Activated CD4-positive, alpha-beta T cell treated with anti-CD3 and anti-CD28 coated beads, Interleukin-2, amount 50 U/mL, for 1 hour (primary cell): ENCODE data around the gene KCNMB1.

Experiments
- DNase-seq: peaks from one replicate; pipeline ENCODE4 v3.0.0-alpha.2; 2020

Gene KCNMB1

DNA sequence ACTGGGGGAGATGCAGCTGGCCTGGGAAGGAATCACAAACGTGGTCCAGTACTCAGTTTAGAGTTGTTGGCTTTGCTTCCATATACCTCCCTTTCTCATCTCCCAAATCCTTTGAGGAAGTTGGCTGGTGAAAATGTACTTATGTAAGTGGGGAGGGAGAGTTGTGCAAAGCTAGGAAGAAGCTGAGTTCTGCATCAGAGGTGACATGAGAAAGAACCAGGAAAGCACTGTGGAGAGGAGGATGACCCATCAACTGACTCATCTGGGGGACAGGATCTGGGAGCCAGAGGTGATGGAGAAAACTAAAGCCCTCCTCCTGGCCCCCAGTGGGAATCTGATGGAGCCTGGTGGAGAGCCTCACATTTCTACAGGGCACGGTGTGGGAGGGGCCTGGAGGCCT is 16.2 kb downstream of the KCNMB1 start:
- no peak for DNase-seq

DNA sequence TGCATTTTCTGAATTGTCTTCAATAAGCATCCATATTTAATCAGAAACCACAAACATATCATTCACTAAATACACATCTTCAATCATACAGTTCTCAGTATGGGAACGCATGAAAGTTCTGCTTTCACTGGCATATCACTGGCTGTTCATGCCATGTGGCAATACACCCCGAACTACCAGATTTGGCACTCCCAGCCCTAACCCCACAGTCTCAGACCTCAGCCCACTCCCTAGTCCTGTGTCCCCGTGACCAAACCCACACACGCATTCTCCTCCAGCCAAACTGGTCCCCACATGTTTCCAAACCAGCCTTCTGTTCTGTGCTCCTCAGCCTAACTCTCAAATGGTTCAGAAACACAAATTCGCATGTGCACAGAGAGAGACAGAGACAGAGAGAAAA is 20.6 kb downstream of the KCNMB1 start:
- DNase-seq, result no peak

DNA sequence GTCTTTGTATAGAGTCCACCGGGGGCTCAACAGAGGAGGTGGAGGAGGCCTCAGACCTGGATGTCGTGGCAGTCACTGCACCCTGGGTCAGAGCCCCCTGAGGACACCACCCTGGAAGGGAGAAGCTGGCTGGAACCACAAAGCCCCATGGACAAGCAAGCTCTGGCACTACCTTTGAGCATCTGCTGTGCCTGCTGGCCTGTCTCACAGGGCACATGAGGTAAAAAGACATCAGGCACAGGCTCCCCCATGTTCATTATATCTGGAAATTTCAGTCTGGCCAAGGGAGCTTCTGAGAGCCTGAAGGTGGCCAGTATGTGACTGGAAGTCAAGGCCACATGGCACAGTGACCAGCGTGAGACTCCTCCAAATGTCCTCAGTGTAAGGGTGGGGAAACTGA is 22.9 kb downstream of the KCNMB1 start:
- no peak for DNase-seq

DNA sequence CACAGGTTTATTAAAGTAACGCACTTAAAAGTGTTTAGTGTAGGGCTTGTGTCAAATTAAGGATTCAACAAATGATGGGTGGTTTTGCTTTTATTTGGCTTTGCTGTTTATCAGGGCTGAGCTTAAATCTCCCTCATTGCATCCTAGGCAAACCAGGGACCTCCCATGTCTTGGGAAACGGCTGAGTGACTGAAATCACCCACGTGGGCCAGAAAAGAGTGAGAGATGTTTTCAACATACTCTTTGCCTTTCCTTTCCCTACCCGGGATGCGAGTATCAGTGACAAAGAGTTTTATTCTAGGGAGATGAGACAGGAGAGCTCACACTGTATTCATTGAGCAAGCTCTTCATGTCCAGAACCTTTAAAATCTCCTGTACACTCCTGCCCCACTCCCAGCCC is 23.3 kb downstream of the KCNMB1 start:
- no peak for DNase-seq

DNA sequence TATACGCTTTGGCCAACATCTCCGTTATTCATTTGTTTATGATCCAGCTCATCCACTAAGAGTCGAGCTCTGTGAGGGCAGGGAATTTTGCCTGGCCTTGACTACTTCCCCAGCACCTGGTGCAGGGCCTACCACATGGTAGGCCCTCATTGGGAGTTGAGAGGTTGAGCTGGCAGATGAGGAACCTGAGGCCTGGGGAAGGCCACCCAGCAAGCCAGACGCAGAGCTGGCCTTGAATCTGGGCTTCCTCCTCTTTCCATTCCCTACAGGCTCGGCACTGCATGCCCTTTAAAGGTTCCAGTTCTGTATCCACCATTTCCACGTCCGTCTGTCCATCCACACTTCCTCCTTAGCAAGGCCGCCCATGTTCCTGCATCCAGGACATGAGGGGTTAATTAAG is 24.2 kb downstream of the KCNMB1 start:
- DNase-seq, result no peak

DNA sequence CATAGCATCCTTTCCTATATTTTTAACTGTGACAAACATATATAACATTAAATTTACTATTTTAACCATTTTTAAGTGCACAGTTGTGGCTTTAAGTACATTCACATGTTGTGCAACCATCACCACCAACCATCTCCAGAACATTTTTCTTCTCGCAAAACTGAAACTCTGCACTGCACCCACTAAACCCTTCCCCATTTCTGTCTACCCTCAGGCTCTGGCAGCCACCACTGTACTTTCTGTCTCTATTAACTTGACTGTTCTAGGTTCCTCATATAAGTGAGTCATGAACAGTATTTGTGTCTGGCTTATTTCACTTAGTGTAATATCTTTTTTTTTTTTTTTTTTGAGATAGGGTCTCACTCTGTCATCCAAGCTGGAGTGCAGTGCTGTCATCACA is 25.5 kb downstream of the KCNMB1 start:
- no peak for DNase-seq

DNA sequence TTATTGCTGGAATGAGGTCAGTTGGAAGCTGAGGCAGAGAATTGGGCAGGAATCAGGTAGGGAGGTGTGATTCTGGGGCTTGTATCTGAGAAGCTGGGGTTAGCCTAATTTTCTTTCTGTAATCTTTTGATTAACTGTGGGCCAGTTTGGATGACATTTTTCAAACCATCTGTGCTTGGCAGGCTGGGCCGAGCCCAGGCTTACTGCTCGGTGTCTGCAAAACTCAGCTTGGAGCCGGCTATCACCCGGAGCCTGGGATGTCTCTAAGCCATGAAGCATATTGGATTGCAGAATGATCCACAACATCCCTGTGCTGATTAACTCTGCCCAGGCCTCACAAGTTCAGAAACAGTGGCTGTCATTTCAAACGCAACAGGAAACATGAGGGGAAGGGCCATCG is 26.5 kb downstream of the KCNMB1 start:
- DNase-seq, result no peak

DNA sequence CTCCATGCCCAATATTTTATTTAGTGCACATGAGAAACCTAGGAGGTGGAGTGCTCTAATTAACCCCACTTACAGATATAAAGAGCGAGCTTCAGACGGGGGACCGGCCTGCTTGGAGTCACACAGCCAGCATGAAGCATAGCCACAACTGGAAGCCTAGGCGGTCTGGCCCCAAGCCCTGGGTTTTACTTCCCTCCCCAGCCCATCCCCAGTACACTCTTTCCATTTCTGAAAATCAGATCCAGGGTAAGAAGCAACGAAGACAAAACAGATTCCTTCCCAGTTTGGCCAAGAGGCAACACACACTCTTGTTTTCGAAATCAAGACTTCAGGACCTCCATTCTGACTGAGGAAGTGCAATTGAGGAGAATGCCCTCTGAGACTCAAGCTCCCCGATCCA is 27.1 kb downstream of the KCNMB1 start:
- DNase-seq, result no peak

DNA sequence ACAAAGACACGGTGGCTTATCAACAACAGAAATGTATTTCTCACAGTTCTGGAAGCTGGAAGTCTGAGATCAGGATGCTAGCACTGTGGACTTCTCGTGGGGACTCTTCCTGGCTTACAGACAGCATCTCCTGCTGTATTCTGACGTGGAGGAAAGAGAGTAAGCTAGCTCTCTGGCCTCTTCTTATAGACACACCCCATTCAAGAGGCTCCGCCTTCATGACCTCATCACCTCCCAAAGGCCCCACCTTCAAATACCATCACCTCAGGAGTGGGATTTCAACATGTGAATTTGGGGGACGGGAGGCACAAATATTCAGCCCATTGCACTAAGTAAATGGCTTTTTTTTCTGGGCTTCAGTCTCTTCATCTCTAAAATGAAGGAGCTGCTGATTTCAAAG is 27.6 kb downstream of the KCNMB1 start:
- no peak for DNase-seq

DNA sequence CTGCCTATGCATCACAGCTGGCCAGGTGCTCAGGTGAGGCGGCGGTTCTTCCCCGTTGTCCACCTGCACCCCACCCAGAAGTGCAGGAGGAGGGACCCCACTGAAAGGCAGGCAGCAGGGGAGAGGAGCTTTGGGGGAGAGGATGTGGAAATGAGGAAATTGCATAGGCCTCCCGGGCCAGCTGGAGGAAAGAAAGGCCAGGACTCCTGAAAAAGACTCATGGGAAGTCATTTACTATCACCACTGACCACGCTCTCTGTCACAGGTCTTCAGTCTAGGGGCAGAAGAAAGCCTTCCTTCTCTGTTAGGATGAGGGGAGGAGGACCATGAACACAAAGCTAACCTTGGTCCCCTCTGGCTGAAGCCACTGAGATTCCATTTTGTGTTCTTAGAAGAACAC is 28.1 kb downstream of the KCNMB1 start:
- no peak for DNase-seq

DNA sequence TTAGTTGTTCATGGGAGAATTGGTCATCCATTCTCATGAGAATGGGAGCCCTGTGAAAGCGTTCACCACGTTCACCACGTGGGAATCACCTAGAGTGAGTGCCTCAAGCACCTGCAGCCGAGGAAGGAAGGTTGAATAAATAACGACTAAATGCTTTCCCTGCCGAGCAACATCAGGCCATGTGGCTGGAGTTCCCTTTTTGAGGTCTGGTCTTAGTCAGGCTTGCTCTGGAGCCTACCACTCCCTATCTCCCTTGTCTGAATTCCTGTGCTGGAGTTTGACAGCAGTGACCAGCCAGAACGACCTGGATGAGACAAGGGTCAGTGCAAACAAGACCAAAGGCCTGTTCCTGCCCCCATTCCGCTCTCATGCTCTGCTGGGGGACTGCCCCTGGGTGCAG is 28.5 kb downstream of the KCNMB1 start:
- no peak for DNase-seq

DNA sequence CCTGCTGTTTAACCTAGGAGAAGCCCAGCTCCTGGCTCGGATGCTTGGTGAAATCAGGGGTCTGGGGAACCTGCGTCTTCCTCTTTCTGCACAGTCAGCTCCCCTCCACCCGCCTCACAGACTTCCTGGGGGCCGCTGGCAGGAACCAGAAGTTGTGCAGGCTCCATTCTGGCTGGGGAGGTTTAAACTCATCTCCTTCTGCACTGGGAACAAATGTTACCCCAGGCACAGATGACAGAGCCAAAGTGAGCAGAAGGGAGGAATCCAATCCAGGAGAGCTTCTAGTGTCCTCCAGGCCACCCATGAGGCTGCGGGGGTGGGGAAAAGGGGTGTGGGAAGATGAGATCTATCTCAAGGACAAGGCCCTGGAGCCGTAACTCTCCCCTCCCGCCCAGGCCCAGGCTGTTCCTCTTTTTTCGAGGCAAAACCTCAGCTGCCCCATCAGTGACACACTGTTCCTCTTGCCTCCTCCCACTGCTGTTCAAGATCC is 31.2 kb downstream of the KCNMB1 start:
- DNase-seq, result no peak

DNA sequence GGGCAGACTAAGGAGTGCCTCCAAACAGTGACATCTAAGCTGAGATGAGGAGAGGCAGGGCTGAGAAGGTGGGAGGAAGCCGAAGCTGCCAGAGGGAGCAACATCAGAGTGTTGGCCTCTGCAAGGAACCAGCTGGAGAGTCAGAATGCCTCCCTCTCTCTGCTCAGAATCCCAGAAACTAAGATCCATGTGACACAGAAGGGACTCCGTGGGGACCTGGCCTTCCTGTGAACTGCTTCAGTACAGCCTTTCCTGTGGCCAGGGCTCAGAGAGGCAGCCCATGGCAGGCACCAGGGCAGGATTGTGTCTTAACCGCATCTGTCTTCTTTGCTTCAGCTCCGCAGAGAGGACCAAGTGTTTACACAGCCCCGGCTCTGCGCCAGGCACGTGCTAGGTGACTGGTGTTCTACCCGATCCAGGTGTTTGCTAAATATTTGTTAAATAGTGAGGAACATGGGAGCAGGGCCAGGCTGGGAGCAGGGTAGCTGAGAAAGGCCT is 33.5 kb downstream of the KCNMB1 start:
- DNase-seq, result no peak

DNA sequence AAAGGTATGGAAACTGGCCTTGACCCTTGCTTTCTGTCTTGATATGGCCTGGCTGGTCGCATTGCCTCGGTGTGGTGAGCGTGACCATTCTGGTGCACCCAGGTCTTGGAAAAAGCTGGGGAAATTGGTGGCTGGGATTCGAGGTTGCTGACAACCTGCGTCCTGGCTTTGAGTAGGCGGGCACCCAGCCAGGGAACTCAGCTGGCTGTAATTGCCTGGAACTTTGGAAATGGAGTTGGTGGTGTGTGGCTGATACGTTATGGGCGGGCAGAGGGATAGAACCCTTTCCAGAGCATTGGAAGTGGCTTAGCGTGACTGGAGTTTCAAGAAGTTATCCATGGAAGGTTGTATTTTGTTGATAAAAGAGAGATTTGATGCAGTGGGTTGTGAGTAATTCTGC is 35.2 kb downstream of the KCNMB1 start:
- DNase-seq, result no peak

DNA sequence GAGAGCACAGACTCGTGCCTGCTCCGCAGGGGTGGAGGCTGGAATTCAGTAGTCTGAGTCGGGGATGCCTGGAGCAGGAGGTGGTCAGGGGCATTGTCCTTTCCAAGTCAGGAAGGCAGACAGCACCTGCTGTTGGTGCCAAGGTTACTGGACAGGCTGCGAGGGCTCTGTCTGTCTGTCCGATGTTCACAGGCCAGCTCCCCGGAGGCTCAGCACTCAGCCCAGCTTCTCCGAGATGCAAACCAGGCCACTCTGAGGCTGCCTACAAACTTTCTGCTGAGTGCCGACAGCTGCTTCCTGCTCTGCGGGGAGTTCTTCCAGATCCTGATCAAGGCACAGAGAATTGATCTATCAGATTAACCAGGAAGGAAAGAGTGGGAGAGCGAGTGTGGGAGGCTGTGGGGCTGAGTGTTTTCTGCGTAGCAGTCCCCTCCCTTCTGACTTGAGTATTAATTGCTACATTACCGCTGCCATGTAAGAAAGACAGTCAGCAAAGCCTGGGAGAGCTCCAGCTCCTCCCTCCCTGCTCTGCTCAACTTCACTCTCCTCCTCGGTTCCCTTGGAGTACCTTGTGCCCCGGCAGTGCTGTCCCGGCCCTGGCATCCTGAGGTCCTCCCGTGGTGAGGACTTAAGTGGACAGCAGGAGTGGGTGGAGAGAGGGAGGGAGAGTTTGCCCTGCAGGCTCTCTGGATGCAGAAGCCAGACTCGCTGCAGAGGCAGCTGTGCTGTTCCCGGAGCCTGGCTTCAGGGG is 36.0 kb downstream of the KCNMB1 start:
- no peak for DNase-seq

DNA sequence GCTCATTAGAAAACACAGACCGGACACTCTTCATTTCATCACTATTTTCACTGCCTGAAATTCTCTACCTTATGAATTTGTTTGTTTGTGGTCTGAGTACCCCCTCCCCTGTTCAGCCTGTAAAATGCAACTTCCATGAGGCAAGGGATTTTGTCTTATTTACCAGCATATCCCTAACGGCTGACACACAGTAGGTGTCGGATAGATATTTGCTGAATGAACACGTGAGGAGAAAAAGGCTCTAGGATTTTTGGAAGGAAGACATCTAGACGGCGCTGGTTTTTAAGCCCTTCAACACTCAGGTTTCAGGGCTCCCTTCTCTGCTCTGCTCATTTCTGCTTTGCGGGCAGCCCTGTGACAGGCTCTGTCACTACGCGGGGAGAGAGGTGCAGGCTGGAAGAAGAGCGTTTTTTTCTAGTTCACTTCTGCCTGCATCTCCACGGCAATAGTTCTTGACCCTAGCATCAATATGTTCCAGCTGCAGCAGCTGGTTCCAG is 41.0 kb downstream of the KCNMB1 start:
- DNase-seq, result no peak

DNA sequence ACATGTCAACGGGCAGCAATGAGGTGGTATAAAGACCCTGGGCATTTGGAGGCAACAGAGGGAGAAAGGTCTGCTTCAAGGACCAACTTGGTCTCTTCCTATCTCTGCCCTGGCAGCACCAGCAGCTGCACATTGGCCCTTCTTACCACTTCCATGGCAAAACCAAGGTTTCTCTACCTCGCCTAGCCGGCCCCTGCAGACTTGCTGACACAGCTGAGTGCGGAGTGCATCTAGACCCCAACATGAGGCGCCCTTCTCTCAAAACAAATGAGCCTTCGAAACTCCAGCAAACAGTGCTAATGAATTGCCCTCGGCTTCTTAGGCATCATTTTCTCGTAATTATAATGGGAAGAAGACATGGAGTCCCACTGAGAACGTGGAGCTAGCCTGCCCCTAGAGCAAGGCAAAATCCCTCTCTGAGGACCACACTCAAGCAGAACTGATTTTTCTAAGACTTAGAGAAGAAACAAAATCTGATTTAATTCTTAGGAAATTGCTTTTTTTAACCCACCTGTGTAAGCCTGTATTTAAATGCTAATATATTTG is 42.1 kb downstream of the KCNMB1 start:
- no peak for DNase-seq

DNA sequence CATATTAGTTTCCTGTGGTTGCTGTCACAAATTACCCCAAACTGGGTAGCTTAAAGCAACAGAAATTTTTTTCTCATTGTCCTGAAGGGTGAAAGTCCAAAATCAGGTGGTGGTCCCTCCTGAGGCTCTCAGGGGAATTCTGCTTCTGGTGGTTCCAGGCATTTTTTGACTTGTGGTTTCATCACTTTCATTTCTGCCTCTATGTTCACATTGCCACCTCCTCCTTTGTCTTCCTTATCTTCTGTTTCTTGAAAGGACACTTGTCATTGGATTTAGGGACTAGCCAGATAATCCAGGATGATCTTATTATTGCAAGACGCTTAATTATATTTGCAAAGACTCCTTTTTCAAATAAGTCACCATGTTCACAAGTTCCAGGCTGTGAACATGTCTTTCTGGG is 43.2 kb downstream of the KCNMB1 start:
- DNase-seq, result no peak

DNA sequence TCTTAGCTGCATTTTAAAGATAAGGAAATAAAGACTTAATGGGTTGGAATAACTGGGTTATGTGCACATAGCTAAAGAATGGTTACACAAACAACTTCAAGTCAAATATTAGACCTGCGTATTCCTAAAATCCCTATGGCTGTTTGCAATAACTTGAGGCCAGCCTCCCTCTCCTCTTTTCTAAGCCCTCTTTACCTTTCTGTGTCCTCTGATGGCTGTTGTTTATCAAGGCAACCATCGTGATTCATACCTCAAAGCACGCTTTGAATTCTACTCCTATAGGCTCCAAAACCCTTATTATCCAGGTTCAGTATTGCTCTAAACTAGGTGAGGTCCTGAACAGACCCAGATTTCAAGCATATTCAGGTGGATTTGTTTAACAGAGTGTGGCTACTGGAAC is 46.0 kb downstream of the KCNMB1 start:
- DNase-seq, result no peak

DNA sequence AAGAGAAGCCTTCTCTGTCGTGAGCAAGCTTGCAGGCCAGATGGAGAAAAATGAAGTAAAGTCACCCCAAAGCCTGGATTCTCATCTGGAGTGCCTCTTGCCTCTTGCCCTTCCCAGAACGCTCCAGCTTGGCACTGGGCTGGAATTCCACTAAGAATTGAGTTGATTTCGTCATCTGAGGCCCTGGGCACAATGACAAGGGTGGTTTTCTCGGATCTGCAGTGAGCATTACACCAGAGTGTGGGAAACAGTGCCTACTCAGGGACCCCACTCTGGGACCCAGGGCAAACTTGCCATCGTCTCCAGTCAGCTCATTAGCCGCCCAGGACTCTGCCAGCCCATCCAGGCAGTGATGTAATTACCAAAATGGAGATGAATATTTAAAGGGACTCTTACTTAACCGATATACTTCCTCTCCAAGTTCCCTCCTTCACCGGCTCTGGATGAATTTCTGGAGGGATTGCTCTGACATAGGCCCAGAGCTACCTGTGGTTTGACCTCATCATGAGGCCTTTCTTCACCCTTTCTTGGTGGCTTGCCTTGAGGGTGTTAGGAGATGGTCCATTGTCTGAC is 46.9 kb downstream of the KCNMB1 start:
- no peak for DNase-seq

DNA sequence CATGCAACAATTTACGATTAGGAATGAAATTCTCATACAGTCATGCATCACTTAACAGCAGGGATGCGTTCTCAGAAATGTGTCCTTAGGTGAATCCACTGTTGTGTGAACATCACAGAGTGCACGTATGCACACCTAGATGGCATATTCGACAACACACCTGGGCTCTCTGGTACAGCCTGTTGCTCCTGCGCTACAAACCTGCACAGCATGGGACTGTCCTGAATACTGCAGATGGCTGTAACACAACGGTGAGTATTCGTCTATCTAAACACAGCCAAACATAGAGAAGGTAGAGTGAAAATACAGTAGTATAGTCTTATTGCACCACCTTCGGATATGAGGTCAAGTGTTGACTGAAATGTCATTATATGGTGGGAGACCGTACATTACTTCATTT is 47.6 kb downstream of the KCNMB1 start:
- no peak for DNase-seq

DNA sequence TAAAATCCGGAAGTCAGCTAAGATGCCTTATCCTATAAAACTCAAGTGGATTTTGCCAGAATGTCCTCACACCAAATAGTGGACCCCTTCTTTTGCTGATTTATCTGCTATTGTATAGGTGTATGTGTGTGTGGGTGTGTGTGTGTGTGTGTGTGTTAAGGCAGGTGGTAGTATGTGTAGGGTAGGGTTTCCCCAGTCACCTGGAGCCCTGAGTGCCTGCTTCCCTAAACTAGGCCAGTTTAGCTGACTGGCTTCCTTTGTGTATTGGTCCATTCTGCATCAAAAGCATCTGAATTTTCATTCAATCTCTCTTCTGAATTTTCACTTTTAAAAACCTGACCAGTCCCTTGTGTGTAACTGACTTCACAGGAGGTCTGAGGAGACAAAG is 49.4 kb downstream of the KCNMB1 start:
- no peak for DNase-seq

DNA sequence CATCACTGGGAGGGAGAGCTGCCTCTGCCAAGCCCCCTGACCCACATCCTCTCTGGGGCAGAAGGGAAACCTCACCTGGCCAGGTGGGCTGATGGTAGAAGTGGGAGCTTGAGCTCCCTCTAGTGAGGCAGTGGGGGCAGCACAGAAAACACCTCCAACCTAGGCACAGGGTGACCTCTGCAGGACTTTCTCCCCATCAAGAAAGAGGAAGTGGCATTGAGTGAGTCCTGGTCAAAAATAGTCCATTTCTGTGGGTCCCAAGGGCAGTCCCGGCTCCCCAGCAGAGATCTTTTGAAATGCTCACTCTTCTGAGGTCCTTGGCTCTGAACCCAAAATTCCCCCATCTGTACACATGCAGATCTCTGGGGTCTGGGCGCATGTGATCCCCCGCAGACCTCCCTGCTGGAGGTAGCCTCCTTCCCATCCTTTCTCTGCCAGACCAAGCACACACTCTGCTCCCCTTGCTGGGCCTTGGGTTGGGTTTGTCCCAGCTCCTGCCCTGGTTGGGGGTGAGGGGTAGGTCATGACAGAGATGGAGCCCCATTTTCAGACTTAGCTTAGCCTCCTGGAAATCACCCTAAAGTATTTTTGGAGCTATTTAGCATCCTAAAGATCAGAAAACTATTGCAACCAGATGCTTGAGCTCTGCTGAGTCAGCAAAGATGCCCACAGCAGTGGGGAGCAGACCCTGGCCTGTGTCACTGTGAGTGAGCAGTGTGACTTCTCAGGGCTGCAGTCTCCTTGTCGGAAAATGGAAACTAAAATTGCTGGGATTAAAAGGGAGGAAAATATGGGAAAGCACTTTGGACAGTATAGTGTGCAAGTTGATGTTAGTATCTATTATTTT is 50.0 kb downstream of the KCNMB1 start:
- peak; percentile 60 for DNase-seq
